ENCODE data around the gene PPP2R1B.

GRCh38 chr11:111807076-111807475 is 40.9 kb upstream of the PPP2R1B start:
- TF ChIP-seq CTCF (IDR thresholded peaks at IDR 0.05) (no peak), EZH2 (IDR thresholded peaks at IDR 0.05; ENCODE audit: borderline replicate concordance, insufficient read depth, low read depth, low read length, poor library complexity, severe bottlenecking) (no peak)
